Activated T-cell treated with anti-CD3 and anti-CD28 coated beads, Interleukin-2, amount 50 U/mL, for 72 hours (primary cell): ENCODE data around the gene APOD. TPM values are rescaled to one million over a fixed set of nuclear protein-coding genes. Genes with fewer than 3 reads are reported as not detected.

ENCODE experiments used
- ATAC-seq, 2 donors: fragments of 150-1000 bp; cut with Tn5 transposase; replicated peaks in 1 of 2; 2 replicates each; pipeline ENCODE4 v1.10.0; 2021; ENCODE audit warnings: moderate library complexity in 2 of 2, mild to moderate bottlenecking in 1 of 2
- DNase-seq, 2 donors: peaks; one replicate each; pipeline ENCODE4 v3.0.0; 2021 to 2022; ENCODE audit warnings: mixed read lengths in 1 of 2
- H3K27ac Mint-ChIP-seq: one replicate; pipeline ENCODE4 v1.8.0; 2022; ENCODE audit warnings: mild to moderate bottlenecking, moderate library complexity, mixed read lengths
- H3K27me3 Mint-ChIP-seq: one replicate; pipeline ENCODE4 v1.8.0; 2022; ENCODE audit warnings: low read depth, mixed read lengths
- H3K36me3 Mint-ChIP-seq, 2 donors: one replicate each; pipeline ENCODE4 v1.8.0; 2022; ENCODE audit warnings: mixed read lengths in 2 of 2, mild to moderate bottlenecking in 1 of 2; ENCODE audit not compliant: insufficient read depth in 2 of 2
- H3K4me1 Mint-ChIP-seq: one replicate; pipeline ENCODE4 v1.8.0; 2022; ENCODE audit warnings: low read depth, mixed read lengths
- H3K4me3 Mint-ChIP-seq, 2 donors: one replicate each; pipeline ENCODE4 v1.8.0; 2022; ENCODE audit warnings: mild to moderate bottlenecking in 2 of 2, mixed read lengths in 2 of 2, moderate library complexity in 2 of 2
- H3K9me3 Mint-ChIP-seq, 2 donors: one replicate each; pipeline ENCODE4 v1.8.0; 2022; ENCODE audit warnings: mixed read lengths in 2 of 2
- total RNA-seq, 2 donors: library from RNA; stranded (reverse); gene quantifications; one replicate each; pipeline ENCODE4 v1.2.3, GENCODE V29; 2022

APOD gene
- total RNA-seq, 2 donors from 2014 or later: 2.4 to 4.3 TPM

DNA sequence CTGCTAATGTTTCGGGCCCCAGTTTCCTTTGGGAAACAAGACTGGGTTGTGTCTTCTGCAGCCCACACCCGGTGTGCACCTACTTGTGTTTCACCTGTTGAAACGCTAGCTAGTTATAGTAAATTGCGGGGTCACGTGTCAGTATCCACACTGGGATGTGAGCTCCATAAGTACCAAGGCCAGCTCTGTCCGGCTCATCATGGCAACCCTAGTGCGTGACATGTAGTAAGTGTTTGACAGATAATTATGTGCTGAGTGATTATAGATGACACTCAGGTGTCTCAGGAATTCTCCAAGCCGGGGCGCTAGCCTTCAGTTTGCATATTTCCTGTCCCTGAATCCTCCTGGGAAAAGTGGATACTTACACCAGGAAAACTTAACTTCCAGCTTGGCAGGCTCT is 12.8 kb downstream of the APOD start:
- Mint-ChIP-seq H3K27me3 (no peaks in the 10 kb centered on the region), H3K9me3 (no peaks in the 10 kb centered on the region), H3K27ac (no peak overlapping the region), H3K36me3 (no peaks in the 10 kb centered on the region), H3K4me3 (no peak overlapping the region), H3K4me1 (peaks cover 7% of the 10 kb centered on the region)
- DNase-seq (no peak), ATAC-seq (no peak)

GRCh38 chr3:195570344-195570743 is 13.4 kb downstream of the APOD start:
- ATAC-seq (no peak), DNase-seq (no peak)
- H3K4me1 Mint-ChIP-seq: peaks cover 7% of the 10 kb centered on the region
- no peaks in the 10 kb centered on the region for H3K27me3 Mint-ChIP-seq
- no peak overlapping the region for H3K4me3 Mint-ChIP-seq
- no peaks in the 10 kb centered on the region for H3K9me3 Mint-ChIP-seq
- H3K36me3 Mint-ChIP-seq: no peaks in the 10 kb centered on the region
- H3K27ac Mint-ChIP-seq: no peak overlapping the region

DNA sequence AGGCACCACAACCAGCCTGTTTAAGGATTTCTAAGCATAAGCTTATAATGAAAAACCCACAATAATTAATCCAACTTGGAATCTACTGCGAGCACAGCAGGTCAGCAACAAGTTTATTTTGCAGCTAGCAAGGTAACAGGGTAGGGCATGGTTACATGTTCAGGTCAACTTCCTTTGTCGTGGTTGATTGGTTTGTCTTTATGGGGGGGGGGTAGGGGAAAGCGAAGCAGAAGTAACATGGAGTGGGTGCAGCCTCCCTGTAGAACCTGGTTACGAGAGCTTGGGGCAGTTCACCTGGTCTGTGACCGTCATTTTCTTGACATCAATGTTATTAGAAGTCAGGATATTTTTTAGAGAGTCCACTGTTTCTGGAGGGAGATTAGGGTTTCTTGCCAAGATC is 15.1 kb downstream of the APOD start:
- DNase-seq: no peak
- Mint-ChIP-seq H3K27ac (no peak overlapping the region), H3K9me3 (no peaks in the 10 kb centered on the region), H3K36me3 (no peaks in the 10 kb centered on the region), H3K4me1 (peaks cover 7% of the 10 kb centered on the region), H3K27me3 (no peaks in the 10 kb centered on the region), H3K4me3 (no peak overlapping the region)
- ATAC-seq: no peak

DNA sequence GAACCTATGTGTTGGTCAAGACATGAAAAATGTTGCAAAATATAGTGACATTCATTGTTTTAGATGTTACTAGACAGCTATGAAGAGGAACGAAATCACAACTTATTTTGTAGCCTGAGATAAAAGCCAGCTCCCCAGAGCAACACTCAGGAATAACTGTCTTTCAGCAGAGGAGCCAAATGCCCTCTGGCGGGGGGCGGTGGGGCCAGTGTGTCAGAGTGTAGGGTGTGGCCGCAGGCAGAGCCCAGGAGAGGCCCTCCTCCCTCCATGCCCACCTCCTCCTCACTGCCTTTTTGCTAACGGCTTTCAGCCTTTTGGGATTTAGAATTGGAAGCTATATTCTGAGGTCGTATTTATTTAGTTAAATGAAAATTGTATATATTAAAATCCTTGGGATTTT is 16.9 kb downstream of the APOD start:
- ATAC-seq: no peak
- Mint-ChIP-seq H3K4me3 (no peak overlapping the region), H3K4me1 (peaks cover 7% of the 10 kb centered on the region), H3K9me3 (no peaks in the 10 kb centered on the region), H3K27me3 (no peaks in the 10 kb centered on the region), H3K36me3 (no peaks in the 10 kb centered on the region), H3K27ac (no peak overlapping the region)
- DNase-seq: no peak

DNA sequence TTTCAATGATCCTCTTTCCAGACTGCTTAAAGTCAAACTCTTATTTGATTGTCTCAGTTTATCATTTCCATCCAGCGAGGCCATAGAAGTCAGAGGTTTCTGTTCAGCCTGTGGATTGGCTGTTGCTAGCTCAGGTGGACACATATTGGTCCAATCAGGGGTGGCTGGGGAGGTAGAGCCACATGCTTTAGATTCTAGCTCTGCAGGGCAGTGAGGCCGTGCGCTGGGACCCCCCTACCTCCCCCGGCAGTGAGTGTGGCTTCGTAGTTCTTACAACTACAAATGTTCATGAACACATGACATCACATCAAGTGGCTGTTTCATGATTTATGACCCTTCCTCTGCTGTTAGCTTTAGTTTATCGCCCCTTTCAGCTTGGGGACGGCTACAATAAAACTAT is 18.0 kb downstream of the APOD start:
- H3K36me3 Mint-ChIP-seq: no peaks in the 10 kb centered on the region
- ATAC-seq (no peak), DNase-seq (no peak)
- H3K27me3 Mint-ChIP-seq: no peaks in the 10 kb centered on the region
- H3K27ac Mint-ChIP-seq: no peak overlapping the region
- H3K9me3 Mint-ChIP-seq: no peaks in the 10 kb centered on the region
- H3K4me3 Mint-ChIP-seq: no peak overlapping the region
- H3K4me1 Mint-ChIP-seq: peaks cover 5% of the 10 kb centered on the region

DNA sequence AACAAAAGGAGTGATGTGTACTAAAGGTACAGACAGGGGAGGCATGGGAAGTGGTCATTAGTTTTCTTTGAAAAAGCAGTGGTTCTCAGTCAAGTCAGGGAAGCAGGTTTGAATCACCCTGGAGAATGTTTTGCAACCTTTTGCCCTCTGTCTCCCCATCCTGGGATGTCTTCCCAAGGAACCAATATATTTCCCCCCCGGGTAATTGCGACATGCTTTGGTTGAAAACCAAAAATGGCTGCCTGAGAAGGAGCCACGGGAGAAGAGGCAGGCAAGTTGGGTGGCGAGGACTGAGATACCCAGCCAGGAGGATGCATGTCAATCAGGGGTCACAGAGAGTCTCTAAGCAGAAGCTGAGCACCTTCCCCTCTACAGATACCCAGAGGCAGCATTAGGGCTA is 20.4 kb downstream of the APOD start:
- DNase-seq (no peak), ATAC-seq (no peak)
- Mint-ChIP-seq H3K36me3 (no peaks in the 10 kb centered on the region), H3K4me1 (peaks cover 8% of the 10 kb centered on the region), H3K27ac (no peak overlapping the region), H3K4me3 (no peak overlapping the region), H3K9me3 (no peaks in the 10 kb centered on the region), H3K27me3 (no peaks in the 10 kb centered on the region)

DNA sequence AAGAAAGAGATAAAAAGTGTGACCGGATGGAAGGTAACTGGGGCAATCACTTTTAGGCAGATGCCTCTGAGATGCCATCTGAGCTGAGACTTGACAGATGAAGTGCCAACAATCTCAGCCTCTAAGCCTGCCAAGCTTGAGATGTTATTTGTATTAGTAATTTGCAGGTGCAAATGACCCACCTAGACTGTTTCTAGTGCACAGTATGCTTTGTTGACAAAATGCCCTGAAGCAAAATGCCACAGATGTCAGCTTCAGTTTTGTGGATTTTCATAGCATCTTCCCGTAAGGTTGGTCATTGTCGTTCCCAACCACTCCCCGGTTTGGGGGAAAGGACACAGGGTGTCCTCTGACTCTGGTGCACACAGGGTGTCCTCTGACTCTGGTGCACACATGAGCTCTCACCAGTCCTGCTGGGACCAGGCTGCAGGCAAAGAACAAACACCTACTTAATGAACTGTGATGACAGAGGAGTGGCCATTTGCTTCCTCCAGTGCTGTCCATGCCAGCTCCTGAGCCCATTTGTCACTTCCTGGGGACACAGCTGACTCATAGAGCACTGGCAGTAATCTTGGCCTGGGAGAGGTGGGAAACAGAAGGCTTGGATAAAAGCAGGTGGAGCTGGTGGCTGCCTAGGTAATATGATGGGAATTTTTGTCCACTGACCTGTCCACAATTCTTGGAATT is 23.9 kb downstream of the APOD start:
- Mint-ChIP-seq H3K27ac (no peak overlapping the region), H3K4me1 (peaks cover 31% of the 10 kb centered on the region), H3K9me3 (no peaks in the 10 kb centered on the region), H3K36me3 (no peaks in the 10 kb centered on the region), H3K4me3 (no peak overlapping the region), H3K27me3 (no peaks in the 10 kb centered on the region)
- ATAC-seq (no peak), DNase-seq (no peak)

DNA sequence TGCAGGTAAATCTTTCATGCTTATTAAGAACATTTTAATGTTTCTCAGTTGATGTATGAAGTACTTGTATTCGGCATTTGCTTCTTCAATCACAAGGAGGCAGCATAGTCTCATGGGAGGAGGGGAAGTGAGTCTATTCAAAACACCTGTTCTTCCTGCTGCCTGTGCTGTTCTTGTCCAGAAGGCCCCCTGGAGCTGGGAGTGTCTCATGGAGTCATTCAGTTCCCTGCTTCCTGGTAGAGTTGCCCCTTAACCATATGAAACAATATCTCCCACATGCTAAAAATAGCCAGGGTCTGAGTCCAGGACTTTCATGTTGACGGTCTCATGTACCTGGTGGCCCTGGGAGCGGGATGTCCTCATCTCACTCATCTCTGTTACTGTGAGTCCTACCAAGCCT is 25.1 kb downstream of the APOD start:
- no peaks in the 10 kb centered on the region for H3K9me3 Mint-ChIP-seq
- H3K27me3 Mint-ChIP-seq: no peaks in the 10 kb centered on the region
- no peaks in the 10 kb centered on the region for H3K36me3 Mint-ChIP-seq
- peaks cover 33% of the 10 kb centered on the region for H3K4me1 Mint-ChIP-seq
- no peak overlapping the region for H3K4me3 Mint-ChIP-seq
- ATAC-seq (peak; percentile 62 to 74), DNase-seq (peak in 1 of 2 donors; percentile 44)
- no peak overlapping the region for H3K27ac Mint-ChIP-seq

DNA sequence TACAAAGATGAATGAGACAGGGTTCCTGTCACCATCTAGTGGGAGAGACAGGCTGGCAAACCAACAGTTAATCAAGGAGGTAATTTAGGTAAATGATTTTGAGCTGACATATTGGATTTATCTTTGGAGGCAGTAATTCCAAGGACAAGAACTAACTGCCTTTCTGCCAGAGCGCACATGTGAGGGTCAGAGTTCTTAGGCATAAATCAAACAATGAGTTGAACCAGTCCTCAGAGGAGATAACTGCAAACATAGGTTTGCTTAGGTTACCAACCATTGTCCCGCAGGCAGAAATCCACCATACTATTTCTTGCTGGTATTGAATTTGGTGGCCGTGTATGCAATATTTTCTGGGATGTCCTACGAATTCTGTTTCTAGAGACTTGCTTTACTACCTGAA is 26.4 kb downstream of the APOD start:
- H3K9me3 Mint-ChIP-seq: no peaks in the 10 kb centered on the region
- H3K27ac Mint-ChIP-seq: no peak overlapping the region
- no peak for DNase-seq
- H3K27me3 Mint-ChIP-seq: no peaks in the 10 kb centered on the region
- no peak overlapping the region for H3K4me3 Mint-ChIP-seq
- ATAC-seq: no peak
- H3K4me1 Mint-ChIP-seq: peaks cover 46% of the 10 kb centered on the region
- H3K36me3 Mint-ChIP-seq: no peaks in the 10 kb centered on the region

DNA sequence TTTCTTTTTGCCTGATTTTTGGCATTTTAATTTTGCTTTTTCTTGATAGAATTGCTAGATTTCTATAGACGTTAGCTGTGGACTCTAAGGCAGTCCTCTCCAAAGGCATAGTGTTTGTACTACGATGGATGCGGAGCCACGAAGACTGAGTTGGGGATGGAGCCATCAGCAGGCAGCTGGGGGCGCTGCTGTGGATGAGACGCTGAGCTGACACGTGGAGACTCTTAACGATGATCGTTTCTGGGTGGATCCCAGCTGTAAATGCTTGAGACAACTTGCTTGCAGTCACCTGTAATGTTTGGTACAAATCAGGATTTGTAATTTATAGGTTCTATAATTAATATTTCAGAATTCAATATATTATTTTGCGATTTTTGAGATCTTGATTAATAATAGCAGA is 27.4 kb downstream of the APOD start:
- no peaks in the 10 kb centered on the region for H3K27me3 Mint-ChIP-seq
- H3K4me3 Mint-ChIP-seq: peak overlapping the region; percentile 47 to 80
- H3K4me1 Mint-ChIP-seq: peaks cover 55% of the 10 kb centered on the region
- H3K9me3 Mint-ChIP-seq: no peaks in the 10 kb centered on the region
- no peaks in the 10 kb centered on the region for H3K36me3 Mint-ChIP-seq
- DNase-seq: peak in 1 of 2 donors; percentile 43
- H3K27ac Mint-ChIP-seq: peak overlapping the region; percentile 67
- ATAC-seq: peak; percentile 29 to 46

DNA sequence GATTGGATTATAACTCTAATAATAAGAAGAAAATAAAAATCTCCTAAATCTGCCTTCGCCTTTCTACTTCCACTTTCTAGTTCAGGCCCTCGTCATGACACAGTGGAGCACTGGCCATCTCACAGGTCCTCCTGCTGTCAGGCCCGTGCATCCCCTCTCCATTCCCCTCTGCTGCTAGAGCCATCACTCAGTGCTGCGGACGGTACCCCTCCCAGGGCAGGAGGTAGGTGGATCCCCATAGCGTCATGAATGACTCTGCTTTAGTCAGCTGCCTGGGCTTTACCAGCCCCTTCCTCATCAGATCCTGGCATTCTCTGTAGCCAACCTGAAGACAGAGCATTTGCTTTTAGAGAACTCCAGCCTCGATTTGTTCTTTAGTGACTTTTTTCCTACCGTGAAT is 28.6 kb downstream of the APOD start:
- Mint-ChIP-seq H3K9me3 (no peaks in the 10 kb centered on the region), H3K4me3 (peak overlapping the region; percentile 47 to 80), H3K4me1 (peaks cover 68% of the 10 kb centered on the region), H3K27ac (peak overlapping the region; percentile 78), H3K27me3 (no peaks in the 10 kb centered on the region), H3K36me3 (no peaks in the 10 kb centered on the region)
- peak; percentile 58 to 69 for ATAC-seq
- peak in 1 of 2 donors; percentile 55 for DNase-seq

GRCh38 chr3:195554458-195554857 is 29.3 kb downstream of the APOD start:
- ATAC-seq (no peak), DNase-seq (no peak)
- Mint-ChIP-seq H3K4me3 (no peak overlapping the region), H3K36me3 (no peaks in the 10 kb centered on the region), H3K4me1 (peaks cover 73% of the 10 kb centered on the region), H3K27ac (no peak overlapping the region), H3K9me3 (no peaks in the 10 kb centered on the region), H3K27me3 (no peaks in the 10 kb centered on the region)

GRCh38 chr3:195553268-195553667 is 30.5 kb downstream of the APOD start:
- peaks cover 74% of the 10 kb centered on the region for H3K4me1 Mint-ChIP-seq
- no peak overlapping the region for H3K27ac Mint-ChIP-seq
- H3K27me3 Mint-ChIP-seq: no peaks in the 10 kb centered on the region
- DNase-seq (no peak), ATAC-seq (no peak)
- no peaks in the 10 kb centered on the region for H3K36me3 Mint-ChIP-seq
- peak overlapping the region in 1 of 2 donors; percentile 4 for H3K4me3 Mint-ChIP-seq
- H3K9me3 Mint-ChIP-seq: no peaks in the 10 kb centered on the region

DNA sequence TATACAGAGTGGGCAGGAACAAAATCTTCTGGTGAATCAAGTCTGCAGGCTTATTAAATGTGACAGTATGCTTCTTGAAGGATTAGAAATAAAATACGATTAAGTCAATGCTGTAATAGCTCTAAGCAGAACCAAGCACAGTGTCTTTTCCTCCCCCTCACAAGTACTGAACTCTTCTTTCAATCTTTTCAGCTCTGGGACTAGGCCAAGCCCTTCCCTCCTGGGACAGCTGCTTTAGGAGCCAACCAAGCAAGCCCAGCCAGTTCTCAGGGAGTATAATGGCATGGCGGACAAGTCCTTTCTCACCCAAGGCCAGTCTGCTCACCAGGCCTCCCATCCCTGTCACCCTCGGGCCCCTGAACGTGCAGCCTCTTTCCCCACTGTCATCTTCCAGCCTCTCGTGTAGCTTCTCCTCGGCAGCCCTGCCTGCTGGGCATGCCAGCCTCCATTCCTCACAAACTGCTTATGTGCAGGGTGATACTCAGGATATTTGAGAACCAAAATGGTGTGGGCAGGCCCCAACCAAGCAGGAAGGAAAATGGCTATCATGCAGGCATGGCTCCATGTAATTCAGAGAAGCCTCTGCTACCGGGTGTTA is 32.3 kb downstream of the APOD start:
- H3K27ac Mint-ChIP-seq: peak overlapping the region; percentile 91
- H3K27me3 Mint-ChIP-seq: no peaks in the 10 kb centered on the region
- DNase-seq: no peak
- H3K4me1 Mint-ChIP-seq: peaks cover 87% of the 10 kb centered on the region
- no peaks in the 10 kb centered on the region for H3K36me3 Mint-ChIP-seq
- no peaks in the 10 kb centered on the region for H3K9me3 Mint-ChIP-seq
- H3K4me3 Mint-ChIP-seq: peak overlapping the region; percentile 4 to 81
- ATAC-seq: no peak
